Mucosa of rectum (tissue), 2 donors: ENCODE data around the gene TRIM3.

Experiments
- H3K27ac ChIP-seq, 2 donors: one replicate each; pipeline ENCODE4 v1.7.0; 2013; ENCODE audit warnings: inconsistent platforms in 2 of 2, low read depth in 2 of 2, low read length in 2 of 2
- H3K27me3 ChIP-seq, 2 donors: one replicate each; pipeline ENCODE4 v1.7.0; 2013; ENCODE audit warnings: low read length in 2 of 2; ENCODE audit not compliant: control insufficient read depth in 2 of 2, insufficient read depth in 2 of 2
- H3K36me3 ChIP-seq, 2 donors: one replicate each; pipeline ENCODE4 v1.7.0; 2013; ENCODE audit warnings: low read length in 2 of 2; ENCODE audit not compliant: control insufficient read depth in 2 of 2, insufficient read depth in 2 of 2
- H3K4me1 ChIP-seq, 2 donors: one replicate each; pipeline ENCODE4 v1.7.0; 2013; ENCODE audit warnings: low read length in 2 of 2, mild to moderate bottlenecking in 1 of 2; ENCODE audit not compliant: control insufficient read depth in 2 of 2, insufficient read depth in 2 of 2
- H3K4me3 ChIP-seq, 2 donors: one replicate each; pipeline ENCODE4 v1.7.0; 2013; ENCODE audit warnings: low read length in 2 of 2
- H3K9ac ChIP-seq, 2 donors: one replicate each; pipeline ENCODE4 v1.7.0; 2013; ENCODE audit warnings: low read length in 2 of 2, low read depth in 1 of 2, mild to moderate bottlenecking in 1 of 2
- H3K9me3 ChIP-seq, 2 donors: one replicate each; pipeline ENCODE4 v1.7.0; 2013; ENCODE audit warnings: low read length in 2 of 2; ENCODE audit not compliant: control insufficient read depth in 2 of 2
- donor health status: healthy.
- donor health status: Normal muscosa, but diverticular disease.

The TRIM3 gene

GRCh38 chr11:6418557-6419008 is 55.2 kb downstream of the TRIM3 start:
- Histone ChIP-seq H3K36me3 (no peaks in the 10 kb centered on the region), H3K9ac (peak overlapping the region in 1 of 2 donors; percentile 78), H3K27ac (peak overlapping the region in 1 of 2 donors; percentile 74), H3K9me3 (no peaks in the 10 kb centered on the region), H3K4me3 (peak overlapping the region; percentile 76 to 77), H3K27me3 (no peaks in the 10 kb centered on the region), H3K4me1 (peaks cover 4% of the 10 kb centered on the region in 2 donors)

DNA sequence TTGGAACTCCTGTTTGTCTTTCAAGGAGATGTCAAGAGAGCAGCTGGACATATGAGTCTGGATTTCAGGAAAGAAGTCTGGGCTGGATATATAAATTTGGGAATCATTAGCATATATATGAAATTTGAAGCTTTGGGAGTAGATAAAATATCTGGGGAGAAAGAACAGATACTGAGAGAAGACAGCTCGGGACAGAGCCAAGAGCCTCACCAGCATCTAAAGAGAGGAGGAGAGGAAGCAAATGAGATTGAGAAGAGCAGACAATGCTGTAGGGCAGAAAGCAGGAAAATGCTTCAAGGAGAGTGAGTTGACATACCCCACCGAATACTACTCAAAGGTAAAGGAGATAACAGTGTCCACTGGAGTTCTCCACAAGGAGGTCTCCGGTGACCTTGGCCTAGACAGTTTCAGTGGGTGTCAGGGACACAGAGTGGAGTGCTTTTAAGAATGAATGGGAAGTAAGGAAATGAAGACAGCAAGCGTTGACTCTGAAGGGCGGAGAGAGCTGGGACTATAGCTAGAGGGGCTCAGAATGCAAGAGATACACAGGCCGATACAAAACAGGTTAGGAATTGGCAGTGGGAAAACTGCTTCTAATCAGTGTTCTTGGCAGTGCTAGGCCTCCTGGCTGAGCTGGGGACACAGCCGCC is 55.7 kb downstream of the TRIM3 start:
- H3K4me1 ChIP-seq, result peaks cover 4% of the 10 kb centered on the region in 2 donors
- H3K27me3 ChIP-seq, result no peaks in the 10 kb centered on the region
- H3K9ac ChIP-seq, result no peak overlapping the region
- H3K27ac ChIP-seq, result no peak overlapping the region
- no peaks in the 10 kb centered on the region for H3K9me3 ChIP-seq
- no peaks in the 10 kb centered on the region for H3K36me3 ChIP-seq
- peak overlapping the region in 1 of 2 donors; percentile 76 for H3K4me3 ChIP-seq

DNA sequence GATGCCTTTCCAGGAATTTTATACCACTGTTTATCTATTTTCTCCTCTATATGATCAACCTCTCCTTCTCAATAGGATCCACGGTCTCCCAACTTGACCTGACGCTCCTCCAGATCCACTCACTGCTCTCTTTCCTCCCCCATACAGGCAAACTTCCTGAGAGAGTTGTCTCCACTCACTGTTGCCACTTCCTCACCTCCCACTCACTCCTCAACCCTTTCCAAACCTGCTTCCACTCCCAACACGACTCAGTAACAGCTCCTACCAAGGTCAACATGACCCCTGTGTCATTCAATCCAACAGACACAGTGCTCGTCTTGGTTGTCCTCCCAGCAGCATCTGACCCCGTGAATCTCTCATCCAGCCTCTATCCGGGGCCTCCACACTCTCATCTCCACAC is 57.9 kb downstream of the TRIM3 start:
- Histone ChIP-seq H3K4me3 (no peak overlapping the region), H3K27me3 (no peaks in the 10 kb centered on the region), H3K27ac (no peak overlapping the region), H3K4me1 (peaks cover 4% of the 10 kb centered on the region in 2 donors), H3K9me3 (no peaks in the 10 kb centered on the region), H3K36me3 (no peaks in the 10 kb centered on the region), H3K9ac (no peak overlapping the region)

DNA sequence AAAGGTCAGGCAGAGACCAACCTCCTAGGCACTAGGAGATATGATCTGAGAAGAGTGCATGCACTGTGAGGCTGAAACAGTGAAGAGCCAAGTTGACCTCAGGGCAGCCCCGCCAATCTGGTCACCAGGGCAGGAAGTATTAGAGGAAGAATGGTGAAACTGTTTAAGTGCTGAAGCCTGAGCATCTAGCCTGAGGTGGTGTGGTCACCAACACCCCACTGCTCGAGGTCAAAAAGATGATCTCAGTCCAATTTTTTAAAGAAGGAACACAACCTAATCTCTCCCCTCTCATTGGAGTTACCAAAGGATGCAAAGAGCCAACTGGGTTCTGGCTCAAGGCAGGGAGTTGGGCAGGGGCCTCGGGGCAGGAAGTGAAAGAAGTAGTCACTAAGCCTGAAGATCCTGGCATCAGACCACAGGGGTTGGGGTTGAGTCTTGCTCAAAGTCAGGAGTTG is 58.8 kb downstream of the TRIM3 start:
- no peaks in the 10 kb centered on the region for H3K36me3 ChIP-seq
- no peaks in the 10 kb centered on the region for H3K9me3 ChIP-seq
- H3K9ac ChIP-seq, result no peak overlapping the region
- H3K4me3 ChIP-seq, result no peak overlapping the region
- H3K27ac ChIP-seq, result no peak overlapping the region
- H3K4me1 ChIP-seq, result peaks cover 4% of the 10 kb centered on the region in 2 donors
- H3K27me3 ChIP-seq, result no peaks in the 10 kb centered on the region

DNA sequence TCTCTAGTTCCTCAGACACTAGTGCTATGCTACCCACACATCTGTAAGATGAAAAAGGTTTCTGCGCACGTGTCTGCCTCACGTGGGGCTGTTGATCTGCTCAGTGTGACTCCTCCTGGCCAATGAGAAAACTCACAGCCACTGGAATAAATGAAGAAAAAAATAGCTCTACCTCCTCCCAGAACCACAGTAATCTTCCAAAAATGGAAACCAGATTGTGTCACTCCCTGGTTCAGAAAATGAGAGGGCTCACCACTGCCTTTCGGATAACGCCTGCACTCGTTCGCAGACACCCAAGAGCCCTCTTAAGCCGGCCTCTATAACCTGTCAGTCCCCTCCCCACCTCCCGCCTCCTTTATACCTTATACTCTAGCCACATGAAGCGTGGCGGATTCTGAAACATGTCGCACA is 59.9 kb downstream of the TRIM3 start:
- Histone ChIP-seq H3K9ac (no peak overlapping the region), H3K4me3 (no peak overlapping the region), H3K27me3 (no peaks in the 10 kb centered on the region), H3K4me1 (peaks cover 0 to 4% of the 10 kb centered on the region in 2 donors), H3K36me3 (peaks cover 0 to 3% of the 10 kb centered on the region in 2 donors), H3K27ac (no peak overlapping the region), H3K9me3 (no peaks in the 10 kb centered on the region)

- Histone ChIP-seq H3K4me3 (no peak overlapping the region), H3K9ac (no peak overlapping the region), H3K27me3 (no peaks in the 10 kb centered on the region), H3K27ac (no peak overlapping the region), H3K36me3 (peaks cover 0 to 3% of the 10 kb centered on the region in 2 donors), H3K4me1 (peaks cover 0 to under 1% of the 10 kb centered on the region in 2 donors), H3K9me3 (no peaks in the 10 kb centered on the region)
Measured at GRCh38 chr11:6411594-6412031, 62.1 kb downstream of the TRIM3 start.

- Histone ChIP-seq H3K36me3 (peaks cover 0 to 3% of the 10 kb centered on the region in 2 donors), H3K9me3 (no peaks in the 10 kb centered on the region), H3K9ac (no peak overlapping the region), H3K4me3 (no peak overlapping the region), H3K27ac (no peak overlapping the region), H3K27me3 (no peaks in the 10 kb centered on the region), H3K4me1 (peaks cover 0 to 2% of the 10 kb centered on the region in 2 donors)
Measured at GRCh38 chr11:6410695-6411430, 62.9 kb downstream of the TRIM3 start.

GRCh38 chr11:6406370-6406769 is 67.4 kb downstream of the TRIM3 start:
- Histone ChIP-seq H3K9me3 (no peaks in the 10 kb centered on the region), H3K27me3 (no peaks in the 10 kb centered on the region), H3K4me3 (no peak overlapping the region), H3K4me1 (peaks cover 0 to 16% of the 10 kb centered on the region in 2 donors), H3K9ac (no peak overlapping the region), H3K27ac (no peak overlapping the region), H3K36me3 (peaks cover 0 to 5% of the 10 kb centered on the region in 2 donors)

- peaks cover 0 to 5% of the 10 kb centered on the region in 2 donors for H3K36me3 ChIP-seq
- peak overlapping the region in 1 of 2 donors; percentile 32 for H3K9ac ChIP-seq
- no peaks in the 10 kb centered on the region for H3K9me3 ChIP-seq
- no peak overlapping the region for H3K4me3 ChIP-seq
- peaks cover 0 to 16% of the 10 kb centered on the region in 2 donors for H3K4me1 ChIP-seq
- H3K27me3 ChIP-seq, result no peaks in the 10 kb centered on the region
- H3K27ac ChIP-seq, result no peak overlapping the region
Measured at GRCh38 chr11:6405846-6406245, 67.9 kb downstream of the TRIM3 start.

DNA sequence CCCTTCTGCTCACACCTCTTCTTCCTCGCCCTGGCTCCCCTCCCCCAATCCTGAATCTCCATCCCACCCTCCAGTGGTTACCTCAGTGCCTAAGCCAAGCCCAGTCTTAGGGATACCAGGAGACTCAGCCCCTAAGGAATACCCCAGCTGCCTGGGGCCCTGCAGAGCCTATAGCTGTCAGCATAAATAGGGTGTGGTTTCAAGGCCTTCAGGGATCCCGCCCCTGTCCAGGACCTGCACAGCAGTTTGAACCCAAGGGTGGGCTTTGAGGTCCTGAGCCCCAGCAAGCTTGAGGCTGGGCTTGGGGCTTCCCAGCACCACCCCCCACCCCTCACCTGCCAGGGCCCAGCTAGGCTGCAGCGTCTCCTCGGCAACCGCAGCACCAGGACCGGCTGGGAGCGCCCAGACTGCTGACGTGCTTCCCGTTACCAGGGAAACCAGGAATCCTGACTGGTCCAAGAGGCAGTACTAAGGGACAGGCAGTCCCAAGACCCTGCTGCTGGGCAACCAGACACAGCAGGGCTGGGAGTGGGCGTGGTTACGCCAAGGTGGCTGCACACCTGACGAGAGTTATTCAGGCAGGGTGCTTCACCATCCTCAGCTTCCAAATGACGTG is 68.6 kb downstream of the TRIM3 start:
- Histone ChIP-seq H3K27ac (no peak overlapping the region), H3K4me3 (no peak overlapping the region), H3K9me3 (no peaks in the 10 kb centered on the region), H3K36me3 (peaks cover 0 to 5% of the 10 kb centered on the region in 2 donors), H3K27me3 (no peaks in the 10 kb centered on the region), H3K4me1 (peaks cover 0 to 16% of the 10 kb centered on the region in 2 donors), H3K9ac (no peak overlapping the region)
